ENCODE data around the gene TCF7L2.

The TCF7L2 gene

DNA sequence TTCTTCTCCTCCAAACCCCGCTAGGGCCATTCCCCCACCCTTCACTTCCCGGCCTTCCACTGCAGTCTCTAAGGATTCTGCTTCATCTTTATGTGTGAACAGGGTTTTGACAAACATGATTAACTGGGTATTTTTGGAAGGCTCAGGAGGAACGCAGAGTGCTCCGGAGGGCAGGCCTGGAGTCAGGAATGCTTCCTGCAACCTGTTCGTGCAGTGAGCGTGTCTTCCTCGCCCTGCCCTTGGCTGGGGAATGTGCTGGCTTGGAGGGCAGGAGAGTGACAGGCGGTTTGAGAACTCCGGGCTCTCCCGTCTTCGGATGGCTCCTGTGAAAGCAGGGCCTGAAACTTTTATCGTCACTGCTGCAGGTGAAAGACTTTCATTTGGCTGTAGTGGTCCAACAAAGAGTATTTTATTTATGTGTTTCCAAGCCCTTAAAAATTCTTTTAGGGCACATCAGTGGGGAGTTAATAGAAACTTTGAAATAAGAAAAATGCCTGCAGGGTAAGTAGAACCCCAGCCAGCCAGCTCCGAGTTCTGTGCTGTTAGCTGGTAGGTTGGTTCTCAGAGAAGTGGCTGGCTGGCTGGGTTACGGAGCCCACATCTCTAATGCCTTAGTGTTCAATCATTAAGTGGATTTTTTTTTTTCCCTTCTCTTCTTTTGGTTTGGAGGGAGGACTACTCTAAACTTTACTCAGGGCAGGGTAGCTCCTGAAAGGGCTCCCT, 51.0 kb downstream of the TCF7L2 start:
- DNase-seq: no peak

DNA sequence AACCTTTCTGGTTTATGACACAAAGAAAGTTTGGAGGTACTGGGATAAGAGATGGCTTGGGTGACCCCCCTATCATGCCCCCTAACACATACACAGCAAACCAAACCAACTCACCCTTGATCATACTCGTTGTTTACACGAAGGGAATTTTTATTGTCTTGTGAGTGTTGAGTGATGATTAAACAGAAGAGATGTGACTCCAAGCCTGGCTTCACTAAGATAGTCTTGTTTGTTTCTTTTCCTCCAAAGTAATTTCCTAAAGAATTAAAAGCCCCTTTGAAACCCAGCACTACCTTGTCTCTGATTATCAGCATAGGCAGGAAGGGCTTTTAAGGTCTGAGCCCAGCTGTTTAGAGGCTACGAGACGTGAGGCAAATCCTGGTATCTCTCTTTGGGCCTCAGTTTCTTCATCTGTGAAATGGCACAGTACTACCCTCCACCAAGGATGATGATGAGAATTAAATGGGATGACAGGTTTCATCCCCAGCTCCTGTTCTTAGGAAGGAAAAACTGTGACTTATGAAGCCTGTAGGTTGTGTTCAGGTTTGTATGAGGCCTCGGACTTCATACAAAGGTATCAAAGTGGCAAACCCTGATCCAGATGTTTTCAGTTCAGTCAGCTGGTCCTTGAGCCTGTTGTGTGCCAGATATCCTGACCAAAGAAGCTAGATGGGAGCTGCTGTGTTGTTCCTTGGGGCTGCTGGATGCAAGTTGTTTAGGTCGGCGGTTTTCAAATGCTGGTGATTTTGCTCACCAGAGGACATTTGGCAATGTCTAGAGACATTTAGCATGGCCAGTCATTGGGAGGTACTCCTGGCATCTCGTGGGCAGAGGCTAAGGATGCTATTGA, 51.8 kb downstream of the TCF7L2 start:
- no peak for DNase-seq

DNA sequence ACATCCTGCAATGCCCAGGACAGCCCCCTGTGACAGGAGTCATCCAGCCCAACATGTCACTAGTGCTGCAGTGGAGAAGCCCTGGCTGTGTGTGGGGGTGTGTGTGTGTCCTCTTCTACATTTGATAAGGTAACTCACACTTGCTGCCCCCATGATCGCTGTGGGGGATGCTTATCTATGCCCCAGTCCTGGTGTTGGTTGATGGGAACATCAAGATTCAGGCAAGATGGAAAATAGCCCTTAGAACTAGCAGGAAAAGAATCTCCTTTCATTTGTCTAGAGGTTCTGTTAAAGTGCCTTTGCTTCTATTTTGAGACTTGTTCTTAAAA, 52.4 kb downstream of the TCF7L2 start:
- no peak for DNase-seq

DNA sequence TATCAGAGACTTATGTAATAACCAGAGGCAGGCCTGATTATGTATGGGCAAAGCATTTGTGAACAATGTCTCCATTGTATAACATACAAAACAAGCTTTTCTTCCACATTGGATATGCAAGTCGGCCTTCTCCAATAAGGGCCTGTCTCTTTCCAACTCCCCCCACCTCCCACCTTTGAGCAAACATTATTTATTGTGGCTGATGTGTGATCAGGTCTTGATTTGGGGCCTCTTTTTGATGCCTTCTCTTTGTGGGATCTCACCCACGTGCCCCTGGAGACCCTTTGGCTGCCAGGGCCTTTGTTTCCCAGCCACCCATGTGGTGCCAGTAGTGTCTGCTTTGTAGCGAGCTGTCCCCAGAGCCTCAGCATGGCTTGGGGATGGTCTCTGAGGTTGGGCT, 53.0 kb downstream of the TCF7L2 start:
- DNase-seq: no peak

DNA sequence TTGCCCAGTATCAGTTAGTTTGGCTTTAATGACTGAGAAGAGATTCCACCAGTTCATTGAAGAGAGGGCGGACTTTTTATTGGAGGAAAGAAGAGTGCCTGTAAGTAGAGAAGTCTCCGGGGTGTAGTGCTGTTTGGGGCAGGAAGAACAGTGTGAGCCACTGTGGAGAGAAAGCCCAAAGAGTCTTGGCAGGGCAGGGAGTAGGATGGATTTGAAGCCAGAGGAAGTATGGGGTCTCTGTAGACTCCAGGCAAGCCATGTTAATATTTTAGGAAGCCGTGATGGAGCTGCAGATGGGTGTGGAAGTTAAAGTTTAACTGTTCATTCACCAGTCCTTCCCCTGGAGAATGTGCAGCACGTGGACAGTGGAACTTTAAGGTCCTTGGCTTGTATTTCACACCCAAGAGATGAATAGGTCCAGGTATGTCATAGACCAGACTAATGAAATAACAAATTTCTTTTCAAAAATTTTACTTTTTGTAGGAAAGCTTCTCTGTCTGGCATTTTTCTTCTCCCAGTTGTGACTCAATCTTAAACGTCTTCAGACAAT, 54.1 kb downstream of the TCF7L2 start:
- DNase-seq: no peak

DNA sequence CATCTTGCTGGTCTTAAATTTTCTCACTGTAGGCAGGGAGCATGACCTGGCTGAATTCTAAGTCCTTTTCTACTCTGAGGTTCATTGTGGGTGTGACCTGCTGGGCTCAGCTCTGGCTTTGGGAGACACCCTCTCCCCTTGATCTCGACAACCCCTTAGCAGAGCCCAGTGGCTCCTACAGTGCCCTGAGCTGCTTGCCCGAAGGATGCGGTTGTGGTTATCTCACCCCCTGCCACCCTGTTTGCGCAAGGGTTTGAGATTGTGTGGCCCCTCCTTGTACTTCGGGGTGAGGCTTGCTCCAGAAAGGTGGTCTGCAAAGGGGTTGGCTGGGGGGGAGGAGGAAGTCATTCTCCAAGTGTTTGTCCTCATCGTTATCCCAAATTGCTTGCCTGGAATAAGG, 55.3 kb downstream of the TCF7L2 start:
- no peak for DNase-seq

DNA sequence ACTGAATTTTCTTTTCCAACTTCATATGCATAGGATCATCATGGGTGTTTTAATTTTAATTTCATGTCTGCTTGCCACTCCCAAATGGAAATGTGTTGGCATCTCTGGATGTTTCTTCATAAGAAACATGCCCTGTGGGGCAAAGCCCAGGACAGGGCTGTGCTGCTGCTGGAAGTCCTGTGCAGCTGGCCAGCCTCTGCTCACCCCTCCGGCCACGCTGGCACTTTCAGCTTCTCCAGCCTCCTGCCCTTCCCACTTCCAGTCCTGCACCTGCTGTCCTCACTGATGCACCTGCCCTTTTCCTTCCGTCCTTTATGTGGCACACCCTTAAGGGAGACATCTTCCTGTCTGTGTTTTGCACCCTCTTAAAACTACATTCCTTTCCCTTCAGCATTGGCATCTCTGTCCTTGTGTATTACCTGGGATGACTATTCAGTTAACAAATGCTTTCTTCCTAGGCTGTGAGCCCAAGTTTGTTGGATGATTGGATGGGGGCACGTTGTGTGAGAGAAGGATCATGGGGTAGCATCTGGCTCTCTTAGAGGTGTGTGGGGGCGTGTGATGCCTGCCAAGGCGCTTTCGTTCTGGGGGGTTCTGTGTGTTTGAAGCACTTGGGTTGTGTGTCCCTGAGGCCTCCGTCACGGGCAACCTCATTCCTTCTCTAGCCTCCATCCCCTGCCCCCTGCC, 56.8 kb downstream of the TCF7L2 start:
- no peak for DNase-seq

DNA sequence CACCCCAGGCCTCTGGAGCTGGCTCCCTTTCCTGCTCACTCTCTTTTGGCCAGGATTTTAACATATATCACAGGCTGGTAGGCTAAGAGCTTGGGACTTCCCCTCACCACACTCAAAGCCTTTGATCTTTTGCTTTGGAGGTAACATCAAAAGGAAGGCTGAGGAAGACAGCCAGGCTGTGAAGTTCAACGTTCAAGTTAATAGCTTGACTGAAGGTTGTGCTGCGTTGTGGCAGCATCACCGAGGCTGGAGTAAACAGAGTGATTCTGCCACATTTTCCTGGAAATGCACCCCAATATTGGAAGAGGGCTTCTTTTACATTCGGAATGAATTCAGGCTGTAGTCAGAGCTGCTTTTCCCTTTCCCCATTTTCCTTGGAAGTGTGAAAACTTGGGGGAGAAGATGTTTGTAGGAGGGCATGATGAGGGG, 57.3 kb downstream of the TCF7L2 start:
- DNase-seq: peak; percentile 38

DNA sequence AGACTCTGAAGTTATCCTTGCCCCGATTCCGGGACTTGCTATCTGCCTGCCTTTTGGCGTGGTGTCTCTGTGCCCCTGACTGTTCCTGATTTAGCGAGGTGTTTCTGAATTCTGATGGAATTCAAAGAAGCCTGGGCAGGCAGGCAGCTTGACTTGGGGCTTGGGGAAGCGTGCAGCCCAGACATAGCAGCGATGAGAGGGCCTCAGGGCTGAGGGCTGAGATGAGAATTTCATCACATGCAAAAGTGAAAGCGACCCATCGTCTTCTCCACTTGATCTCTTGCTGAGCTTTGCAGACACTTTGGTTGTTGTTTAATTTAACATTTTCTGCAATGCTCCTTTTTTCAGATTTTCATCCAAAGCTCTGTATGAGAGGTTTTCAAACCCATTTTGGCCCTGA, 57.8 kb downstream of the TCF7L2 start:
- DNase-seq: peak; percentile 22

DNA sequence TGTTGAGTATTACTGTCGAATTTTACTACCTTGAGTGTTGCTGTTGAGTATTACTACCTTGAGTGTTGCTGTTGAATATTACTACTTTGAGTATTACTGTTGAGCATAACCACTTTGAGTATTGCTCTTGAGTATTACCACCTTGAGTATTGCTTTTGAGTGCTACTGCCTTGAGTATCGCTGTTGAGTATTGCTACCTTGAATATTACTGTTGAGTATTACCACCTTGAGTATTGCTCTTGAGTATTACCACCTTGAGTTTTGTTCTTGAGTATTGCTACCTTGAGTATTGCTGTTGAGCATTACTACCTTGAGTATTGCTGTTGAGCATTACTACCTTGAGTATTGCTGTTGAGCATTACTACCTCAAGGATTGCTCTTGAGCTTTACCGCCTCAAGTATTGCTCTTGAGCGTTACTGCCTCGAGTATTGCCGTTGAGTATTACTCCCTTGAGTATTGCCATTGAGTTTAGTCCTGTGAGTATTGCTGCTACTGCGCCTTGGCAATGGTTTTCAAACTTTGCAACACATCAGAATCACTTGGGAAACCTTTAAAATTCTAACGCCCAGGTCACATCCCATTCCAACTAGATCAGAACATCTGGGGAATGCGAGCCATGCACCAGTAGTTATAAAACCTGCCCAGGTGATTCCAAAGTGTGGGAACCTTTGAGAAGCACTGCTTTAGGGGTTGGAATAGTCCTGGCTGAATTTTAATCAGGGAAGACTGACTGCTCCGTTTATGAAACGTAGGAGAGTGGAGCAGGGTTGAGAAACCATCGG, 61.7 kb downstream of the TCF7L2 start:
- no peak for DNase-seq

DNA sequence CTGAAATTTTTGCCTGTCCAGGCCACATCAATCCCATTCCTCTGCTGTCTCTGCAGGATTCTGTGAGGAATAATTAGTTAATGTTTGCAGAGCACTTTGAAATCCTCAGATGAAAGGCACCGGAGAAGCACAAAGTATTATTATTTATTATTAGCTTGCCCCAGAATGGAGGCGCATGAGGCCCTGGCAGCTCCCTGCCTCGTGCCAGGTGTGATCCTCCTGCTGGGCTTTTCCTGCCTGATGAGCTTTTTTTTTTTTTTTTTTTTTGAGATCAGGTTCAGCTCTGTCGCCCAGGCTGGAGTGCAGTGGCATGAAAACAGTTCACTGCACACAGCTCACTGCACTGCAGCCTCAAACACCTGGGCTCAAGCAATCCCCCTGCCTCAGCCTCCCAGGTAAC, 65.2 kb downstream of the TCF7L2 start:
- no peak for DNase-seq

DNA sequence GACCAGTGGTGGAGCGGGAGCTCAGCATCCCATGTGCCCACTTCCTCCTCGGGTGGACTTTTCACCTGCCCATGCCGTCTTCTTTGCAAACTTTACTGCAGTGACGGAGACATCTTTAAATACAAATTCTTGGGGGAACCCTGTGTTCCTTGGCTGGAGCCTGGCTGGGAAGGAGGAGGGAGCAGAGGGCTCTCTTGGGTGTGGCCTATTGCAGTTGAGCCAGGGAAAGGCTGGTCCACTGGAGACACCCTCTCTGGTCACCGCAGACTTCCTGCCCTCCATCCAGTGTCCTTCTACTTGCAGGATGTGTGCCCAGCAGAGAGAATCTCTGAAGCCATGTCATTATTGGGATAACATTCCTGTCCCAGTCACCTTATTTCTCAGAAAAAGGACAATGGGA, 67.3 kb downstream of the TCF7L2 start:
- no peak for DNase-seq

DNA sequence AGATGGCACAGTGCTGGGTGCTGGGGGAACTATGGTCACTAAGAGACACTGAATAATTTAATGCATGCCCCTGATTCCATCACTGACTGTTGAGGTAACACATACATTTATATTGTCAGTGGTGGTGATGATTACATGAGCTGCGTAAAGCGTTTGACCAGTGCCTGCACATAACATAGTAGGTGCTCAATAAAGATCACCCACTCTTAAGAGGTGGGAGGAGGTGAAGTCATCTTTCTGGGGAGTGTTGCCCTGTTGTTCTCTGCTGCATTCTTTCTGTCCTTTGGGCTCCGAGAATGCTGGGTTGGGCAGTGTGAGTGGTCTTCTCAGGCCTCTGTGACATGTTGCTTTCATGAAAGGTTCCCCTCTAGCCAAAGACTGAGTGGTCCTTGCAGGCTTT, 68.0 kb downstream of the TCF7L2 start:
- no peak for DNase-seq

DNA sequence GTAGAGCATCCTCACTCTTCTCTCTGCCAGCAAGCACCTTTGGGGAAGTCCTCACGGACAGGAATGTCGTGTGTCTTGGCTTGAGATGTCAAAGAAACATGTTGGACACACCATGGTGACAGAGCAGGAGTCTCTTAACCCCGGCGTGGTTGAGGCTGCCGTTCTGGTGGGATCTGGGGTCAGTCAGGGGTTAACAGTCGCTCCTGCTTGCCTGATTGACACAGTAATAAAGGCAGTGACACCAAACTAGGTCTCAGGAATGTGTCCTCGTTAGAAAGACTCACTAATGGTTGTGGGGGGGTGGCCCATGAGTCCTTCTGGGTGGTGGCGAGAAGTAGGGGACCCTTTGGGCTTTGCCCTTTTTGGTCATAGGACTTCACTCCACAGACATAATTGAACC, 69.0 kb downstream of the TCF7L2 start:
- DNase-seq: no peak

DNA sequence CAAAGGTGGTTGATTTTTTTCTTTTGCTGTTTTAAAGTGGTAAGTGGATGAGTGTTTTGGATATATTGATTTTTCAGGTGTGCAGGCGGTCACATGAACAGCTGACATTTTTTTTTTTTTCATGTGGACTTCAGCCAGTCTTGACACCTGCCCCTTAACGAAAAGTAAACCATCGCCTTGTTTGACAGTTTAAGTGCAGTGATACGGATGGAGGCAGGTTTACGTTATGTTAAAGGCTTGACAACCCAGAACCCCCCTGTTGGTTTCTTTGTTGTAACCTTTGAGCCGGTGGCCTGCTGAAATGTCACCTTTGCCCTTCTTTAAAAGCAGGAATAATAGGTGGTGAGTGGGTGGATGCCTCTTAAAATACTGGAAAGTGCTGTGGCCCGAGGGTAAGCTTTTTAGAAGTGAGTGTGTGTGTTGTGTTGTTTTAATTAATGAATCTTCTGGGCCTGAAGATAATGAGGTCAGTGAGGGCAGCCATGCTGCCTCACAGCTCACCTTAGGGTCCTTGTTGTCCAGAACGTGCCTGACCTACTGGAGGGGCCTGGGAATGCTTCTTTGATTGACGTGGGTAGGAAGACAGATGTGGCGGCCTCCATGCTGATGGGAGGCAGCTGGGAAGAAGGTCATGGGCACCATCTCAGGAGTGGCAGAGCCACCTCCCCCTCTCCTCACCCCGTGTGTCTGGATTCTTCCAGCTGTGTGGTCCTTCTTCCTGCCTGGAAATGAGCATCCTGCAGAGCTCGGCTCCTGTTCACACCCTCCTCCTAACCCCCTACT, 69.8 kb downstream of the TCF7L2 start:
- DNase-seq: no peak

DNA sequence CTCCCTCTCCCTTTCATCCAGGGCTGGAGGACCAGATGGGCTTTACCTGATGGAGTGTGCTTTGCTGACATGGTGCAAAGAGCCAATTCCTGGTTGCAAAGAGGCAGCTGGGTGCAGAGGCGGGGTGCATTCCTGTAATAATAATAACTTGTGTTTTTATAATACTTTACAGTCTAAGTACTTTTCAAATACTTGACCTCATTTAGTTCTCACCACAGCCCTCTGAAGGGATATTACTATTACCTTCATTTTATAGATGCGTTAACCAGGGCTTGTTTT, 70.4 kb downstream of the TCF7L2 start:
- no peak for DNase-seq

DNA sequence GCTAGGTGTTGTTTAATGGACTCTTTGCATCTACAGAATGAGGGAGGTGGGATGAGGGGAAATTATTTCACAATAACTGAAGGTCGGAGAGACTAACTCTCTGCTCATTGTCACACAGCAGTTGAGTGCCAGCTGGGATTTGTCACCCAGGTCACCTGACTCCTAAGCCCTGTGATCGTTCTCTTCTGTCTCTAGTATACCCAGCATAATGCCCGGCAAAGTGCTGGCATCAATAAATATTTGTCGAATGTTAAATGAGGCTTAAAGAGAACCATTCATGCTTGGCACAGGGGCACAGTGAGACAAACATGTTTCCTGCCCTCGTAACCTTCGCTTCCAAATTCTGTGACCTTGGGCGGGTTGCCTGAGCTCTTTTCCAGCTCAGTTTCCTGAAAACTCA, 70.8 kb downstream of the TCF7L2 start:
- no peak for DNase-seq

DNA sequence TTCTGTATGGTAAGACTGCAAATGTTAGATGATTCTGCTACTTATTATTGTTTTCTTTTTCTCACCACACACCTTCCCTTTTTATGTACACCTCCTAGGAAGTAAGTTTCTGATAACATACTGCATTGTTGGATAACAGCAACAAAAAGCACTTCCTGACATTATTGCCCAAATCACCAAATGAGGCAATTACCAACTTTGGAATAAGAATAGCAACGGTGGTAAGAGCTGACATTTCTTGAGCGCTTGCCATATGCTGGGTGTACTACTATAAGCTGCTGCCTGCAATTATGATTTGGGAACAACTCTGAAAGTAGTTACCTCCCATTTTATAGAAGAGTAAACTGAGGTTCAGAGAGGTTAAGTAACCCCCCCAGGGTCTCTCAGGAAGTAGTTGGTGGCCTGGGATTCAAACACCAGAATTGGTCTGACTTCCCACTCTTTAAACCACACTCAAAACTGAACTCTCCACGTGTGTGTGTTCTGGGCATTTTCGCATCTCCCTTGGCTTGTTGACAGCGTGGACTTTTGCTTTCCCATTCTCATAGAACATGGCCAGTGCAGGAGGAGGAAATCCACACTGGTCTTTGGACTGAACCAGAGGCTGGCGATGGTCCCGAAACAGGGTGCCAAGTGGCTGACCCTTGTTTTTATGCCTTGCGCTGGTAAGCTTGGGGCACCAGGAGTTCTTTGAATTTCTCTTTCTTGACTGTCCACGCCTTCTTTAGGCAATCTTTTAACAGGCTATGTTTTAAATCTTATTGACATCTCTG, 71.4 kb downstream of the TCF7L2 start:
- DNase-seq: no peak

DNA sequence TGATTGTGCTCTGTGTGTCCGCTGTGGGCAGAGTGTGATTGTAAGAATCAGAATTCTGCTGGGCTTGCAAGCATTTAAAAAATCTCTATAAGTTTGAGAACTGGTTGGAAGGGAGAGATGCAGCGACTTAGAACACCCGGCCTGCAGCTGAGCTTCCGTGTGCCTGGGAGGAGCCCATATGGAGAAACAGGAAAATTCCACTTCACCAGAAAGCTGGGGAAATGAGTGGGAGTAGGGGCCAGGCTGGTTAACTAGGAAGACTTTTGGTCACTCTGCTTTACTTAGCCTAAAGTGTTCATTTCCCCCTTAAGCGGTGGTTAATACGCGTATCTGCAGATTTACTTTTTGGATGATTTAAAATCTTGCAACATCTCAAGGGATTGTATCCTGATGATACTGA, 72.2 kb downstream of the TCF7L2 start:
- DNase-seq: no peak

DNA sequence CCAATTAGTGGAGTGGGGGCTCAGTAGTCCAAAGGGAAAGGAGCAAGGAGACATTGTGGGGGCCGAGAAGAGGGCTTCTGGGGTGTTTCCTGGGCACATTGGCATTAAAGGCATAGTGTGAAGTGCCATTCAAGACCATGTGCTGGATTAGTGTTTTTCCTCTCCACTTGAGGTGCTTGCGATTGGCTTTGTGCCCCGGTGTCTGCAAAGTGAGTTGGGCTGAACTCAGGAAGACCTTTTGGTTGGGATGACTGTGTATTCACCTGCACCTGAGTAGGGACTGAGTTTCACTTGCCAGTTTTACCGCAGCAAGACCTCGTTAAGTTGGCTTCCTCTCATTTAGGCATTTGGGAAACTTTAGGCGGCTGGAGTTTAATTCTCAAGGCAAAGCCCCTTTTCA, 73.0 kb downstream of the TCF7L2 start:
- DNase-seq: no peak

DNA sequence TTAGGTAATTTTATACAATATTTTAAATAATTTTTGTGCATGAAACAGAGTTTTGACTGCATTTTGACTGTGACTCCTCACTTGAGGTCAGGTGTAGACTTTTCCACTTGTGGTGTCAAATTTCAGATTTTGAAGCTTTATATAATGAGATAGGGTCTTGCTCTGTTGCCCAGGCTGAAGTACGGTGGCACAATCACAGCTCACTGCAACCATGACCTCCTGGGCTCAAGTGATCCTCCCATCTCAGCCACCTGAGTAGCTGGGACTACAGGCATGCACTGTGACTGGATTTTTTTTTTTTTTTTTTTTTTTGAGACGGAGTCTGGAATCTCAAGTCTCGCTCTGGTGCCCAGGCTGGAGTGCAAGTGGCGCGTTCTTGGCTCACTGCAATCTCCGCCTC, 74.9 kb downstream of the TCF7L2 start:
- DNase-seq: no peak

DNA sequence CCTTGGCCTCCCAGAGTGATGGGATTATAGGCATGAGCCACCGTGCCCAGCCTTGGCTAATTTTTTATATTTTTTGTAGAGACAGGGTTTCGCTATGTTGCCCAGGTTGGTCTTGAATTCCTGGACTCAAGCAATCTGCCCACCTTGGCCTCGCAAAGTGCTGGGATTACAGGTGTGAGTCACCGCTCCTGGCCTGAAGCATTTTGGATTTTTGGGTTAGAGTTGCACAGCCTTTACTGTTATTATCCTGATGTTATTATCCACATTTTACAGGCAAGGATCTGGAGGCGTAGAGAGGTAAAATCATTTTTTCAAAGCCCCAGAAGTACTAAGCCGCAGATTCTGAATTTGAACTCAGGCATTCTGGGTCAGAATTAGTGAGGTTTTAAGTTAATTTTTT, 75.4 kb downstream of the TCF7L2 start:
- DNase-seq: no peak

Measured in activated CD4-positive, alpha-beta T cell treated with anti-CD3 and anti-CD28 coated beads for 48 hours (primary cell).